D341Med (cell line): ENCODE results near the gene MRTFA.
"Not testable (repeated sequence)": the region's sequence is repeated elsewhere in the genome, so short reads cannot be mapped to it uniquely, and the experiment has no call there.

Experiments
- DNase-seq: peaks from one replicate; pipeline ENCODE4 v3.0.0; 2012; ENCODE audit warnings: low spot score

MRTFA gene

DNA sequence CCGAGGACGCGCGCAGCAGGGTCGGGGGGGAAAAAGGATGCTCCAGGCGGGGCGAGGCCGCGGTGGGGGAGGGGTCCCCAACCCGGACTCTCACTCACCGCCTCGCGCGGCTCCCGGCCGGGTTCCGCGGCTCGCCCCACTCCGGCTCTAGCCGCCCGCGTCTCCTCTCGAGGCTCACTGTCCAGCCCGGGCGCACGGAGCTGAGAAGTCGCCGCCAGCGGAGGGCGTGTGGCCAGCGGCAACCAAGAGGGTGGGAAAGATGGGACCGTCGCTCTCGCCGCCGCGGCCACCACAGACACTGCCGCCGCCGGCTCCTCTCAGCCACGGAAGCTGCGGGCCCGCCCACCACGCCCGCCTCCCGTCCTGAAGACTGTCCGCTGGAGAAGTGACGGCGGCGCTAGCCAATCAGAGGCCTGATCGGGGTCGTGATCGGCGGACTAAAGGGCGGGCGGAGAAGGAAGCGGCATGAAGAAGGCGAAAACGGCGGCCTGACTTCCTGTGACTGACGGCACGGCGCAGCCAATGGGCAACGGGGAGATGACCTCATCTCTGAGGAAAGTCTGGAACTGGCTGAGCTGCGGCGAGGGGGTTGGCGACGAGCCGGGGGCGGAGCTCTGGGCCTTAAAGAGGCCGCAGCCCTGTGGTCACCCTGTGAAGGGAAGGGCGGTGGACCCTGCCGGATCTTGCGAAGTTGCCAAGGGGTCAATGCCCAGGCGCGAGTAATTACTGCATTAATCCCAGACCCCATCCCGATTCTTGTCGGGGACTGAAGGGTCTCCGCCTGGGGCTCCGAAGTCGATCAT is at the start of gene MRTFA:
MRTFA (minus strand) TSS at position 340 of the 803 bp plus-strand sequence.
- peak; percentile 97 for DNase-seq

DNA sequence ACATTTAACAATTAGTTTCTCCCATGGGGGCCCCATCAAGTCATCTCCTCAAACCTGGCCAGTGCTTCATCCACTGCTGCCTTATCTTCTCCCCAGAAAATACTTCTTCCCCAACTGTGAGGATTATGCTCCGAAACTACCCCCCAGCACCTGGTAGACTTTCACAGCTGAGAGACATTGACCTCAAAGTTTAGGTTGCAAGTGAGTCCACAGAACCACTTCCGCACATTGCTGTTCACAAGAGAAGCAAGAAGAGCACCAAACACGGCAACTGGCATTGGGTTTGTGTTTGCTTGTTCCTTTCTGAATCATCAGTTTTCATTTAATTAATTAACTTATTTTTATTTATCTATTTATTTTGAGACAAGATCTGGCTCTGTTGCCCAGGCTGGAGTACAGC is 48.9 kb upstream of the MRTFA start:
- no peak for DNase-seq

DNA sequence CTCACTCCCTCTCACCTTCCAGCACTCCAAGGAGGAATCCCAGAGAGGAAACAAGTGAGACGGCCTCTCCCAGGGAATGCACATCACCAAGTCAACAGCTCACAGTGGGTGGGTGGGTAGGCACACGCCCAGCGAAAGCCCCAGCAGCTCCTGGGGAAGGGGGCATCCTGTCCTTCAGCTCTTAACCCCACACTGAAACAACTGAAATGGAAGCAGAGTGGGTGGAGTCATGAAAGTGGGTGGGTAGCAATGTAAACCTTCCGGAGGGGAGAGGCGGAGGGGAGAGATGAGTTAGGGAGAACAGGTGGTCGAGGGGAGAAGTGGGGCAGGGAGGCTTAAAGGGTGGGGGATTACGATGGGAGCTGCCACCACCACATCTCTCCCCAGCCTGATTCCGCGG is 48.2 kb upstream of the MRTFA start:
- no peak for DNase-seq

DNA sequence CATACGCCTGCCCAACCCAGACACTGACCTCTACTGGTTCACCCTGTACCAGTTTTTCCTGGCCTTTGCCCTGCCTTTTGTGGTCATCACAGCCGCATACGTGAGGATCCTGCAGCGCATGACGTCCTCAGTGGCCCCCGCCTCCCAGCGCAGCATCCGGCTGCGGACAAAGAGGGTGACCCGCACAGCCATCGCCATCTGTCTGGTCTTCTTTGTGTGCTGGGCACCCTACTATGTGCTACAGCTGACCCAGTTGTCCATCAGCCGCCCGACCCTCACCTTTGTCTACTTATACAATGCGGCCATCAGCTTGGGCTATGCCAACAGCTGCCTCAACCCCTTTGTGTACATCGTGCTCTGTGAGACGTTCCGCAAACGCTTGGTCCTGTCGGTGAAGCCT is 44.9 kb upstream of the MRTFA start:
- no peak for DNase-seq

GRCh38 chr22:40680819-40681183 is 44.3 kb upstream of the MRTFA start:
- no peak for DNase-seq

- peak; percentile 72 for DNase-seq
These were observed 43.7 kb upstream of the MRTFA start for GRCh38 chr22:40679964-40680818.

GRCh38 chr22:40679249-40679963 is 42.9 kb upstream of the MRTFA start, which contains the start of gene MCHR1:
TSS of gene MCHR1 (plus strand) at chr22:40679484. CDS start at chr22:40679653, 169 bp downstream.
- no peak for DNase-seq

GRCh38 chr22:40678493-40679248 is 42.2 kb upstream of the MRTFA start:
- DNase-seq, result no peak

- no peak for DNase-seq
These were observed 40.1 kb upstream of the MRTFA start for GRCh38 chr22:40676644-40677043.

DNA sequence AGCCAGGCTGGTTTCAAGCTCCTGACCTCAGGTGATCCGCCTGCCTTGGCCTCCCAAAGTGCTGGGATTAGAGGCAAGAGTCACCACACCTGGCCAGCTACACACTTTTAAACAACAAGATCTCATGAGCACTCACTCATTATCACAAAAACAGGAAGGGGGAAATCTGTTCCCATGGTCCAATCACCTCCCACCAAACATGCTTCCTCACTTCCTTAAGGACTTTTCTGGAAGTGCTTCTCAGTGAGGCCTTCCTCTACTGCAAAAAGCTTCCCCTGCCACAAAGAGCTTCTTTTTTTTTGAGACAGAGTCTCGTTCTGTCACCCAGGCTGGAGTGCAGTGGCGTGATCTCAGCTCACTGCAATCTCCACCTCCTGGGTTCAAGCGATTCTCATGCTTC is 39.6 kb upstream of the MRTFA start:
- not testable (repeated sequence) for DNase-seq

DNA sequence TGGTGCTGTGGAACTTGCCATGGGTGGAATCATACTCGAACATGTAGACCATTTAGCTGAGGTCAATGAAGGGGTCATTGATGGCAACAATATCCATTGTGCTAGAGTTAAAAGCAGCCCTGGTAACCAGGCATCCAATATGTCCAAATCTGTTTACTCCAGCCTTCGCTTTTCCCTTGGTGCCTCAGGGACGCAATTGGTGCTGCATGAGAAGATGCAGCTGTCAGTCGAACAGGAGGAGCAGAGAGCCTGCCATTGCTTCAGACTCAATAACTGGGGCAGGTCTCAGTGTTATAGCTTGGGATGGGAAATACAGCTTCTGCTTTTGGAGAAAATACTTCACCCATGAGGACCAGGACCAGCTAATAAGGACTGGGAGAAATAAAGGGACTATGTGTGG is 37.8 kb upstream of the MRTFA start:
- DNase-seq, result no peak

- DNase-seq, result no peak
These were observed 36.5 kb upstream of the MRTFA start for GRCh38 chr22:40673017-40673416.

DNA sequence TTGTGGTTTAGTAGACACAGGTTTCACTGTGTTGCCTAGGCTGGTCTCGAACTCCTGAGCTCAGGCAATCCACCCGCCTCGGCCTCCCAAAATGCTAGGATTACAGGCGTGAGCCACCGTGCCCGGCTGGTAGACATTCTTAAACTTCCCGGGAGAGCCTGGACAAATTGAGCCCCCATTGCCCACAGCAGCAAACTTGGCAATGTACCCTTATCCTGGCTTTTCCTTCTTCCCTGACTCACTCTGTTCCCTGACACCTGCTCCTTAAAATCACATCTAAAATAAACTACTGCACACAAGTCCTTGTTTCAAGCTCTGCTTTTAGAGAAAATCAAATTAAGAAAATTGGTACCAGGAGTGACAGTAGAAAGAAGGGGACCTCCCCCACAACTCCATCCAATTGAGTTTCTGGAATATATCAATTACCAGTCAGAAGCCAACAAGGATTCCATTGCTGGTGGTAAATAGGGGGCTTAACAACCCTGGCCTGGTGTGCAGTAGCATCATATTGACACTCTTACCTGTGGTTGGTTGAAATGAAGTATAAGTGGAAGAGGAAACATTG is 35.4 kb upstream of the MRTFA start:
- no peak for DNase-seq

DNA sequence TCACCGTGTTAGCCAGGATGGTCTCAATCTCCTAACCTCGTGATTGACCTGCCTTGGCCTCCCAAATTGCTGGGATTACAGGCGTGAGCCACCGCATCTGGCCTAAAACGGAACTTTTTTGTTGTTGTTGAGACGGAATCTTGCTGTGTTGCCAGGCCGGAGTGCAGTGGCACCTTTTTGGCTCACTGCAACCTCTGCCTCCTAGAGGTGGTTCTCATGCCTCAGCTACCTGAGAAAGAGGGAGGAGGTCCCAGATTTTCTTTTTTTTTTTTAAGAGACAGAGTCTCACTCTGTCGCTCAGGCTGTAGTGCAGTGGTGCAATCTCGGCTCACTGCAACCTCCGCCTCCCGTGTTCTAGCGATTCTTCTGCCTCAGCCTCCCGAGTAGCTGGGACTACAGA is 34.9 kb upstream of the MRTFA start:
- no peak for DNase-seq

GRCh38 chr22:40670058-40670457 is 33.5 kb upstream of the MRTFA start:
- no peak for DNase-seq

GRCh38 chr22:40668611-40669411 is 32.3 kb upstream of the MRTFA start:
- no peak for DNase-seq

- no peak for DNase-seq
These were observed 29.8 kb upstream of the MRTFA start for GRCh38 chr22:40666151-40666848.

- DNase-seq, result no peak
These were observed 28.8 kb upstream of the MRTFA start for GRCh38 chr22:40665312-40665711.

- no peak for DNase-seq
These were observed 25.2 kb upstream of the MRTFA start for GRCh38 chr22:40661671-40662070.

DNA sequence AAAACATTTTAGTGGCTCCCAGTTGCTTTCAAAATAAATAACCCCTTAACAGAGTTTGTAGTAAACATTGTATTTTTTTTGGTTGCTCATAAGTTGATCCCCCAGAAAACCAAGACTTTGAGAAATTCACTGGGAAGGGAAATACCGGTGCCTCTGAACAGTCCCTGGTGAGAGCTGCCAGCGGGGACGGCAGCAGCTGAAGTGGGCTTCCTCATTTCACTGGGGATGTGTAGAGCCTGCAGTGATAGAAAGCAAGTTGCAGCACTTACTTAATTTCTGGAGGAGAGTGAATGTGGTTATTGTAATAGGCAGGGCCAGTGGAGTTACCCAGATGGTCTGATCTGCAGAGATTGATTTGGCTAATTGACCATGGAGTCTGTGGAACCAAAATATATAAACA is 24.2 kb upstream of the MRTFA start:
- DNase-seq, result no peak
